ACC112 (cell line): ENCODE data around the gene FOSL1.

Source experiments
- H2AFZ ChIP-seq: fragments of 200-600 bp; sonication (generic); one replicate; pipeline ENCODE4 v1.6.0; 2017; ENCODE audit warnings: antibody characterized with exemption, low read length; ENCODE audit not compliant: unreplicated experiment
- H3K27ac ChIP-seq: fragments of 200-600 bp; sonication (generic); 2 replicates; pipeline ENCODE4 v1.5.1; 2014; ENCODE audit warnings: low read depth, mild to moderate bottlenecking, antibody characterized with exemption, low read length, moderate library complexity
- H3K27me3 ChIP-seq: fragments of 200-600 bp; sonication (generic); 2 replicates; pipeline ENCODE4 v1.6.1; 2014; ENCODE audit warnings: mild to moderate bottlenecking, antibody characterized with exemption, low read length, moderate library complexity, mixed read lengths; ENCODE audit not compliant: insufficient read depth
- H3K36me3 ChIP-seq: fragments of 200-600 bp; sonication (generic); 2 replicates; pipeline ENCODE4 v1.6.1; 2016; ENCODE audit warnings: mild to moderate bottlenecking, antibody characterized with exemption, low read length, moderate library complexity, mixed read lengths; ENCODE audit not compliant: insufficient read depth
- H3K4me1 ChIP-seq: fragments of 200-600 bp; sonication (generic); one replicate; pipeline ENCODE4 v1.6.1; 2016; ENCODE audit warnings: low read length, mixed read lengths; ENCODE audit not compliant: insufficient read depth, unreplicated experiment, control insufficient read depth
- H3K4me3 ChIP-seq: fragments of 200-600 bp; sonication (generic); 2 replicates; pipeline ENCODE4 v1.5.1; 2014; ENCODE audit warnings: mild to moderate bottlenecking, low read depth, low read length
- H3K79me2 ChIP-seq: fragments of 200-600 bp; sonication (generic); one replicate; pipeline ENCODE4 v1.6.0; 2016; ENCODE audit warnings: low read length; ENCODE audit not compliant: control insufficient read depth, unreplicated experiment, insufficient read depth

FOSL1 gene

GRCh38 chr11:65862191-65862735 lies 37.9 kb downstream of the FOSL1 start:
- Histone ChIP-seq H3K27ac (no peak overlapping the region), H3K36me3 (peaks cover 15% of the 10 kb centered on the region; the same call in 1 of the 2 replicates)

GRCh38 chr11:65861533-65862183 lies 38.5 kb downstream of the FOSL1 start:
- Histone ChIP-seq H3K36me3 (peaks cover 11% of the 10 kb centered on the region; the same call in 1 of the 2 replicates), H3K27ac (0 out of 2 replicates have a peak overlapping the region, but pooled peaks have one; percentile 94)

More at GRCh38 chr11:65862191-65862735, 37.9 kb downstream of the FOSL1 start:
- Histone ChIP-seq H2AFZ (no peak overlapping the region), H3K4me3 (peak overlapping the region; percentile 99), H3K79me2 (peaks cover 28% of the 10 kb centered on the region), H3K4me1 (peaks cover 19% of the 10 kb centered on the region), H3K27me3 (no peaks in the 10 kb centered on the region)

GRCh38 chr11:65861165-65861505 lies 39.1 kb downstream of the FOSL1 start:
- Histone ChIP-seq H3K27ac (peak overlapping the region; percentile 94), H3K4me1 (peaks cover 19% of the 10 kb centered on the region), H3K36me3 (peaks cover 15% of the 10 kb centered on the region; the same call in 1 of the 2 replicates), H3K79me2 (peaks cover 39% of the 10 kb centered on the region), H3K27me3 (no peaks in the 10 kb centered on the region), H2AFZ (no peak overlapping the region), H3K4me3 (peak overlapping the region; percentile 99)

More at GRCh38 chr11:65861533-65862183, 38.5 kb downstream of the FOSL1 start:
- Histone ChIP-seq H3K4me1 (peaks cover 19% of the 10 kb centered on the region), H3K79me2 (peaks cover 34% of the 10 kb centered on the region), H3K4me3 (peak overlapping the region; percentile 99), H3K27me3 (no peaks in the 10 kb centered on the region), H2AFZ (no peak overlapping the region)

GRCh38 chr11:65860278-65861164 lies 39.7 kb downstream of the FOSL1 start, which contains the start of gene MUS81:
TSS of gene MUS81 (plus strand) at chr11:65860433. CDS start at chr11:65860754, 321 bp downstream.
- Histone ChIP-seq H3K79me2 (peaks cover 45% of the 10 kb centered on the region), H2AFZ (peak within 1 kb of the TSS; percentile 95)

DNA sequence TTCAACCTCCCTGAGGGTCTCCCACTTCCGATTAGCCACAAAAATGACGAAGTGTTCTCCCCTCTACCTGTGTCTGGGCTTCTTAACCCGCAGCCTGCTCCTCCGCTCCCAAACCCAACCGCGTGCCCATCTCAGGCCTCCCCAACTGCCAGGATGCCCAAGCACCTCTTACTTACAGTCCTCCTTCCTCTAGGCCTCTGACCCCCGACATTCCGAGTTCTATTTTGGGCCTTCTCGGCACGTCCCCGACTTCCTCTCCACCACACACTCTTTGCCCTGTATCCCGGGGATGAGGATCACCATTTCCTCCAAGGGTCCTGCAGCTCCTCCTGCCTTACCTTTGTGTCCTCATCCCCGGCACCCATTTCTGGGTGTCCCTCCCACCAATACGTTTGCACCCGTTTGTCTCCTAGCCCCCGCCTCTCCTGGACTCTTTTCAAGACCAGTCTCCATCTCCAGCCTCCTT lies 40.3 kb downstream of the FOSL1 start:
- H2AFZ ChIP-seq: peak overlapping the region; percentile 95

More at GRCh38 chr11:65860278-65861164, 39.7 kb downstream of the FOSL1 start, which contains the start of gene MUS81:
- peaks cover 17% of the 10 kb centered on the region; the same call in 1 of the 2 replicates for H3K36me3 ChIP-seq
- H3K4me3 ChIP-seq: peak within 1 kb of the TSS; percentile 99
- H3K27ac ChIP-seq: peak within 1 kb of the TSS; percentile 94
- no peaks in the 10 kb centered on the region for H3K27me3 ChIP-seq
- H3K4me1 ChIP-seq: peaks cover 19% of the 10 kb centered on the region

GRCh38 chr11:65859095-65859811 lies 40.9 kb downstream of the FOSL1 start:
- Histone ChIP-seq H3K79me2 (peaks cover 57% of the 10 kb centered on the region), H3K4me1 (peaks cover 19% of the 10 kb centered on the region), H3K27me3 (no peaks in the 10 kb centered on the region), H3K4me3 (peak overlapping the region; percentile 99), H2AFZ (peak overlapping the region; percentile 95), H3K27ac (peak overlapping the region; percentile 94), H3K36me3 (peaks cover 24% of the 10 kb centered on the region)

More for the DNA sequence above, 40.3 kb downstream of the FOSL1 start:
- Histone ChIP-seq H3K36me3 (peaks cover 21% of the 10 kb centered on the region), H3K27ac (peak overlapping the region; percentile 94), H3K4me3 (peak overlapping the region; percentile 99), H3K27me3 (no peaks in the 10 kb centered on the region), H3K79me2 (peaks cover 52% of the 10 kb centered on the region), H3K4me1 (peaks cover 19% of the 10 kb centered on the region)

DNA sequence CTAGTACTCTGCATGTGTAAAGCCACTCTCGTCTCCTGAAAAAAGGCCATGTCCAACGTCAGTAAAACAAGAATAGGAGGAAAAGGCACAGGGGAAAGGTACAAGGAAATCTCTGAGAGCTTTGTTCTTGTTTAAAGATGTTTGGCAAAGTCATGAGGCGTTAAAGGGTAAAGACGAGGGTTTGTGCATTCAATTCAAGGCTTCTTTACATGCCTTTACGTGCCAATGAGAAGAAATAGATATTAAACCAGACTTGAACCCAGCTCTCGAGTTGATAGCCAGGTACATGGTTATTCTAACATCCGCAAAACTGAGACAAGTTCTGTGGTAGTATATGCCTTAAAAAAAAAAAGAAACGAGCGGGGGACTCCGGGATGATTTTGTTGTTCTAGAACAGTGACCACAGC lies 41.5 kb downstream of the FOSL1 start:
- peaks cover 19% of the 10 kb centered on the region for H3K4me1 ChIP-seq
- H3K27me3 ChIP-seq: no peaks in the 10 kb centered on the region
- peak overlapping the region; percentile 94 for H3K27ac ChIP-seq
- H3K79me2 ChIP-seq: peaks cover 63% of the 10 kb centered on the region
- H2AFZ ChIP-seq: peak overlapping the region; percentile 95
- H3K36me3 ChIP-seq: peaks cover 26% of the 10 kb centered on the region
- H3K4me3 ChIP-seq: peak overlapping the region; percentile 99

DNA sequence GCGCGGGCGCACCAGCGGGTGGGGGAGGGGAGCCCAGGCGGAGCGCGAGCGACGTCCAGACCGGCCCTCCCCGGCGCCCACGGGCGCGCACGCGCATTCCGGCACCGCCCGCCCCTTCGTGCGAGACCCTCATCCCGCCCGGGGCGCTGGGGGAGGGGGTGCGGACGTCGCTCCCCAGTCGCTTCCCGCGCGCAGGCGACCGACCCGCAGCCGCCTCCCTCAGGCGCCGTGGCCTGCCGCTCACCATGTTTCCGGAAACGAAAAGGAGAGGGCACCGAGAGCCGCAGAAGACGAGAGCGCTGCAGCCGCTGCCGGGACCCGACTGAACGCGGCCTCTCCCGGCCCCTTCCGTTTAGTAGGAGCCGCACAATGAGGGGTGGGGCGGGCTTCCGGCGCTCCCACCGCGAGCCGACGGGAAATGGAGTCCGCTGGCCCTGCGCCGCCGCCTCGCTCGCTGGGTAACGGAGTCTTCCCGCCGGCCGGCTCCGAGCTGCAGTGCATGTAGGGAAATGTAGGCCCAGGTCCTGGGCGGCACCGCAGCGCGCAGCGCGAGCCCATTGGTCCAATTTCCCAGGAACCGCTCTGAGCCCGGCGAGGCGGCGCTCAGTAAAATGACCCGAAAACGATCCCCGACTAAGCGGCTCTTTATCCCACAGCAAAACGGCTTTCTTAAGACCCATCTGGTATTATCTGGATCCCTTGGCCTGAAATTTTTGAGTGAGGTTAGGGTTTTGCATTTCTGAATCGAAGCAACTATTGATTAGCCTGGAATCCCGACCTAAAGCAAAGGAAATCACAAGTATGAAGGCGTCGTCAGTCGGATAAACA lies 42.1 kb downstream of the FOSL1 start, which contains the start of gene CFL1:
Gene CFL1 (minus strand): TSS at position 328 of the 828 bp plus-strand sequence. CDS start 81 bp downstream, at position 247.
- Histone ChIP-seq H3K36me3 (peaks cover 31% of the 10 kb centered on the region), H3K4me1 (peaks cover 17% of the 10 kb centered on the region), H3K4me3 (peak within 1 kb of the TSS; percentile 99), H3K79me2 (peaks cover 62% of the 10 kb centered on the region), H3K27me3 (no peaks in the 10 kb centered on the region), H2AFZ (peak within 1 kb of the TSS; percentile 95), H3K27ac (peak within 1 kb of the TSS; percentile 94)

DNA sequence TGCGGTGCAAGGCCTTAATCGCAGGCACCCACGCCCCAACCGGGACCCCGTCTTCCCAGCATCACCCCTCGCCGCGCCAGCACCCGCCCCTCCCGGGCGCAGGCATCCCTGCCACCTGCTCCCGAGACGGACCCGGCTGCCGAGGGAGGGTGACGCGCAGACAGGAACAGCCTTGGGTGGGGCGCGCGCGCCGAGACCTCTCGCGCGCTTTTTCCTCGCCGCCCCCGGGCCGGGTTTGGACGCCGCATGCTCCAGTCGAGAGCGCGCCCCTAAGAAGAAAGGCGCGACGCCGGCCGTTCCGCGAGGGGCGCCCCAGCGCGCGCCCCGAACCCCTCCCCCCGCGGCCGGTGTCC lies 42.7 kb downstream of the FOSL1 start:
- H2AFZ ChIP-seq: no peak overlapping the region
- peaks cover 56% of the 10 kb centered on the region for H3K79me2 ChIP-seq
- H3K4me3 ChIP-seq: peak overlapping the region; percentile 99
- H3K36me3 ChIP-seq: peaks cover 37% of the 10 kb centered on the region
- peak overlapping the region; percentile 79 for H3K27ac ChIP-seq
- peaks cover 15% of the 10 kb centered on the region for H3K4me1 ChIP-seq
- H3K27me3 ChIP-seq: no peaks in the 10 kb centered on the region
